Osteoblast (primary cell): ENCODE data around the gene LRRC74A. TPM values are rescaled to one million over a fixed set of nuclear protein-coding genes. Genes with fewer than 3 reads are reported as not detected.
"Not testable (repeated sequence)": the region's sequence is repeated elsewhere in the genome, so short reads cannot be mapped to it uniquely, and the experiment has no call there.

Source experiments
- DNase-seq: peaks from one replicate; pipeline ENCODE4 v3.0.0; 2011; ENCODE audit warnings: low spot score, mixed read lengths; ENCODE audit not compliant: insufficient read length; ENCODE audit errors: missing footprints
- H2AFZ ChIP-seq: 2 replicates; pipeline ENCODE4 v1.6.0; 2011; ENCODE audit warnings: mild to moderate bottlenecking, low read length
- H3K27ac ChIP-seq: 2 replicates; pipeline ENCODE4 v1.5.1; 2011; ENCODE audit warnings: mild to moderate bottlenecking, low read depth, low read length, moderate library complexity
- H3K27me3 ChIP-seq: 2 replicates; pipeline ENCODE4 v1.6.0; 2012; ENCODE audit warnings: mild to moderate bottlenecking, control low read depth, inconsistent platforms, low read length, moderate library complexity; ENCODE audit not compliant: insufficient read depth
- H3K36me3 ChIP-seq: 2 replicates; pipeline ENCODE4 v1.5.1; 2011; ENCODE audit warnings: mild to moderate bottlenecking, low read length, control low read depth, moderate library complexity; ENCODE audit not compliant: insufficient read depth
- H3K4me1 ChIP-seq: 2 replicates; pipeline ENCODE4 v1.5.1; 2011; ENCODE audit warnings: mild to moderate bottlenecking, low read length, control low read depth, moderate library complexity; ENCODE audit not compliant: insufficient read depth
- H3K4me2 ChIP-seq: 2 replicates; pipeline ENCODE4 v1.6.0; 2011; ENCODE audit warnings: mild to moderate bottlenecking, low read length; ENCODE audit not compliant: insufficient read depth
- H3K4me3 ChIP-seq: fragments of 200-600 bp; sonication (generic); 3 replicates; pipeline ENCODE4 v1.5.1; 2012; ENCODE audit warnings: mild to moderate bottlenecking, low read length, inconsistent platforms; ENCODE audit not compliant: insufficient read depth
- H3K79me2 ChIP-seq: 2 replicates; pipeline ENCODE4 v1.6.0; 2012; ENCODE audit warnings: mild to moderate bottlenecking, low read length, control low read depth, inconsistent platforms; ENCODE audit not compliant: insufficient read depth
- H3K9me3 ChIP-seq: 2 replicates; pipeline ENCODE4 v1.5.1; 2011; ENCODE audit warnings: low read depth, low read length, control low read depth
- H4K20me1 ChIP-seq: 2 replicates; pipeline ENCODE4 v1.6.0; 2012; ENCODE audit warnings: mild to moderate bottlenecking, low read length, control low read depth; ENCODE audit not compliant: insufficient read depth
- total RNA-seq: library from RNA; depleted of rRNA; stranded (reverse); fragments of >200 nt; gene quantifications from 2 replicates; pipeline ENCODE4 v1.2.3, GENCODE V29; 2012
- TF ChIP-seq, protein P1 (sequence below): IDR thresholded peaks from 2 replicates; pipeline ENCODE4 v1.5.1; 2011; ENCODE audit warnings: mild to moderate bottlenecking, low read depth, low read length, moderate library complexity; ENCODE audit errors: extremely low read depth

The LRRC74A gene
- total RNA-seq, 1 donor, result not detected

DNA sequence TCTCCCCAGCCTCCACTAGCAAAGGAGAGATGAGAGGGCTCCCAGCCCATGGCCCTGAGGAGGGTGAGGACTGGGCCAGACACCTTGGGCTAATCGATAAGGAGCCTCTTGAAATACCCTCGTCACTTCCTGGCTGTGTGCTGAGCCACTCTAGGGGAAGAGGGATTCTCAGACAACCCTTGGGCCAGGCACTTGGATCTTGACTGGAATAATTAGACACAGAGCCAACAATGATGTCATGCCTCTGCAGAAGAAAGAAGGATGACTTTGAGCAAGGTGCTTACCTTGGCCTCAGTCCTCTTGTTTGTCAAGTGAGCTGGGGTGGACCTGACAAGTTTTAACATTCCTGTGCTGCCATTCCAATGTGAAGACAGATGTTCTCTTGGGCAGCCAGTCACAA is 83.1 kb downstream of the LRRC74A start:
- peak; percentile 58 for DNase-seq
- no peaks in the 10 kb centered on the region for H4K20me1 ChIP-seq
- H3K27ac ChIP-seq, result no peak overlapping the region
- TF ChIP-seq, protein P1, sequence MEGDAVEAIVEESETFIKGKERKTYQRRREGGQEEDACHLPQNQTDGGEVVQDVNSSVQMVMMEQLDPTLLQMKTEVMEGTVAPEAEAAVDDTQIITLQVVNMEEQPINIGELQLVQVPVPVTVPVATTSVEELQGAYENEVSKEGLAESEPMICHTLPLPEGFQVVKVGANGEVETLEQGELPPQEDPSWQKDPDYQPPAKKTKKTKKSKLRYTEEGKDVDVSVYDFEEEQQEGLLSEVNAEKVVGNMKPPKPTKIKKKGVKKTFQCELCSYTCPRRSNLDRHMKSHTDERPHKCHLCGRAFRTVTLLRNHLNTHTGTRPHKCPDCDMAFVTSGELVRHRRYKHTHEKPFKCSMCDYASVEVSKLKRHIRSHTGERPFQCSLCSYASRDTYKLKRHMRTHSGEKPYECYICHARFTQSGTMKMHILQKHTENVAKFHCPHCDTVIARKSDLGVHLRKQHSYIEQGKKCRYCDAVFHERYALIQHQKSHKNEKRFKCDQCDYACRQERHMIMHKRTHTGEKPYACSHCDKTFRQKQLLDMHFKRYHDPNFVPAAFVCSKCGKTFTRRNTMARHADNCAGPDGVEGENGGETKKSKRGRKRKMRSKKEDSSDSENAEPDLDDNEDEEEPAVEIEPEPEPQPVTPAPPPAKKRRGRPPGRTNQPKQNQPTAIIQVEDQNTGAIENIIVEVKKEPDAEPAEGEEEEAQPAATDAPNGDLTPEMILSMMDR, result no peak
- H3K36me3 ChIP-seq, result no peaks in the 10 kb centered on the region
- H3K4me3 ChIP-seq, result no peak overlapping the region
- H3K4me1 ChIP-seq, result peaks cover 20% of the 10 kb centered on the region
- H2AFZ ChIP-seq, result no peak overlapping the region
- no peaks in the 10 kb centered on the region for H3K27me3 ChIP-seq
- H3K79me2 ChIP-seq, result no peaks in the 10 kb centered on the region
- H3K9me3 ChIP-seq, result no peaks in the 10 kb centered on the region
- no peak overlapping the region for H3K4me2 ChIP-seq

DNA sequence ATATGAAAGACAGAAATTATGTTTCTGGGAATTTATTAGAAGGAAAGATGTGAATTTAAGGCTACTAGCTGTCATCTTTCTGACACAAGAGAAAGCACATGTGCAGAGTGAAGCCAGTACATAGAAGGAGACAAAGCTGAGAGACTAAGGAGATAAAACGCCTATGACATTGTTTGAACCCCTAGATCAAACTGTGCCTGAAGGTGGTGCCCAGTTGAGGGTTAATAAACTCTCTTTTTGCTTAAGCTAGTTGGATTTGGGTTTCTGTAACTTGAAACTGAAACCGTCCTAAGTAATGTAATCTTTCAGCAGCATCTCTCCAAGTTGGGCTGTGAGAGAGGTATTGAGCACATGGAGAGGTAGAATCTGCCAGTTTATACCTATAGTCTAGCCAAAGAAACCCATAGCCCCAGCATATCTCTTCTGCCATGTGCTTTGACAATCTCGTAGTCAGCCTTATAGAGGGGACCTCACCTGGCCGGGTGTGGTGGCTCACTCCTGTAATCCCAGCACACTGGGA is 84.2 kb downstream of the LRRC74A start:
- peaks cover 9% of the 10 kb centered on the region for H3K4me1 ChIP-seq
- no peak overlapping the region for H3K4me3 ChIP-seq
- no peaks in the 10 kb centered on the region for H3K79me2 ChIP-seq
- H3K36me3 ChIP-seq, result no peaks in the 10 kb centered on the region
- no peak overlapping the region for H3K4me2 ChIP-seq
- H3K27ac ChIP-seq, result no peak overlapping the region
- H4K20me1 ChIP-seq, result no peaks in the 10 kb centered on the region
- TF ChIP-seq, protein P1, result no peak
- DNase-seq, result peak; percentile 25
- no peaks in the 10 kb centered on the region for H3K27me3 ChIP-seq
- H2AFZ ChIP-seq, result no peak overlapping the region
- no peaks in the 10 kb centered on the region for H3K9me3 ChIP-seq

GRCh38 chr14:76911473-76911872 is 85.3 kb downstream of the LRRC74A start:
- H3K27me3 ChIP-seq, result no peaks in the 10 kb centered on the region
- TF ChIP-seq, protein P1, result no peak
- no peaks in the 10 kb centered on the region for H4K20me1 ChIP-seq
- DNase-seq, result no peak
- H3K4me3 ChIP-seq, result no peak overlapping the region
- no peaks in the 10 kb centered on the region for H3K9me3 ChIP-seq
- no peaks in the 10 kb centered on the region for H3K79me2 ChIP-seq
- H3K36me3 ChIP-seq, result no peaks in the 10 kb centered on the region
- no peak overlapping the region for H2AFZ ChIP-seq
- no peak overlapping the region for H3K4me2 ChIP-seq
- H3K27ac ChIP-seq, result no peak overlapping the region
- peaks cover 6% of the 10 kb centered on the region for H3K4me1 ChIP-seq

DNA sequence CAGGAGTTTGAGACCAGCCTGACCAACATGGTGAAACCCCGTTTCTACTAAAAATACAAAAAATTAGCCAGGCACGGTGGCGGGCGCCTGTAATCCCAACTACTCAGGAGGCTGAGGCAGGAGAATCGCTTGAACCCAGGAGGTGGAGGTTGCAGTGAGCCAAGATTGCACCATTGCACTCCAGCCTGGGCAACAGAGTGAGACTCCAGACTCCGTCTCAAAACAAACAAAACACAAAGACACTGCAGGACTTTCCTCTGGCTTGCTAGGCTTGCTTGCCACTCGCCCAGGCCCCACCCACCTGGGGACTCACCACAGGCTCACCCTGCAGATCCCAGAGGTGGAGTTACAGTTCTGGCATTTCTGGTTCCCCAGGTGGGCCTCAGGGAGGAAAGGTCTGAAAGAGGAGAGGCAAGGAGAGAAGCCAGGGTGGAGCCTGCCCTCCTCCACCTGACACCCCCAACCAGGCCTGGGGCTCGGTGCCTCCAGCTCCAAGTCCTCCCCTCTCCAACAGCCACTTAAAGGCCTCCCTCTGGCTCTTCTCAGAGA is 88.4 kb downstream of the LRRC74A start:
- H3K79me2 ChIP-seq, DNase-seq, H3K4me2 ChIP-seq, H3K9me3 ChIP-seq, H4K20me1 ChIP-seq, H2AFZ ChIP-seq, H3K27ac ChIP-seq, H3K4me3 ChIP-seq, H3K27me3 ChIP-seq, H3K36me3 ChIP-seq: not testable (repeated sequence)
- H3K4me1 ChIP-seq, result peaks cover 32% of the 10 kb centered on the region
